ENCODE results near the gene GNG3.

- TF ChIP-seq, protein P1, sequence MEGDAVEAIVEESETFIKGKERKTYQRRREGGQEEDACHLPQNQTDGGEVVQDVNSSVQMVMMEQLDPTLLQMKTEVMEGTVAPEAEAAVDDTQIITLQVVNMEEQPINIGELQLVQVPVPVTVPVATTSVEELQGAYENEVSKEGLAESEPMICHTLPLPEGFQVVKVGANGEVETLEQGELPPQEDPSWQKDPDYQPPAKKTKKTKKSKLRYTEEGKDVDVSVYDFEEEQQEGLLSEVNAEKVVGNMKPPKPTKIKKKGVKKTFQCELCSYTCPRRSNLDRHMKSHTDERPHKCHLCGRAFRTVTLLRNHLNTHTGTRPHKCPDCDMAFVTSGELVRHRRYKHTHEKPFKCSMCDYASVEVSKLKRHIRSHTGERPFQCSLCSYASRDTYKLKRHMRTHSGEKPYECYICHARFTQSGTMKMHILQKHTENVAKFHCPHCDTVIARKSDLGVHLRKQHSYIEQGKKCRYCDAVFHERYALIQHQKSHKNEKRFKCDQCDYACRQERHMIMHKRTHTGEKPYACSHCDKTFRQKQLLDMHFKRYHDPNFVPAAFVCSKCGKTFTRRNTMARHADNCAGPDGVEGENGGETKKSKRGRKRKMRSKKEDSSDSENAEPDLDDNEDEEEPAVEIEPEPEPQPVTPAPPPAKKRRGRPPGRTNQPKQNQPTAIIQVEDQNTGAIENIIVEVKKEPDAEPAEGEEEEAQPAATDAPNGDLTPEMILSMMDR (IDR thresholded peaks at IDR 0.05): no peak
- no peak for TF ChIP-seq POLR2A (IDR thresholded peaks at IDR 0.05)
Observed at GRCh38 chr11:62671236-62671607, 36.3 kb upstream of the GNG3 start.

All from uterus (tissue), 2 donors.